Cardiac muscle cell (in vitro differentiated cells and primary cell): Measurements from ENCODE around the gene KISS1R. TPM values are rescaled to one million over a fixed set of nuclear protein-coding genes. Genes with fewer than 3 reads are reported as not detected.

Experiments used
- DNase-seq, 2 donors: peaks; one replicate each; pipeline versions ENCODE4 v3.0.0 to v3.0.0-alpha.2; 2010 to 2017; ENCODE audit warnings: low read depth in 1 of 2, low spot score in 1 of 2
- H3K27ac ChIP-seq: fragments of 200-600 bp; sonication (generic); 2 replicates; pipeline ENCODE4 v1.5.1; 2016
- H3K27me3 ChIP-seq: fragments of 200-600 bp; sonication (generic); 2 replicates; pipeline ENCODE4 v1.6.0; 2016; ENCODE audit warnings: control low read depth
- H3K36me3 ChIP-seq: fragments of 200-600 bp; sonication (generic); 2 replicates; pipeline ENCODE4 v1.5.1; 2016; ENCODE audit warnings: control low read depth
- H3K4me1 ChIP-seq: fragments of 200-600 bp; sonication (generic); 2 replicates; pipeline ENCODE4 v1.8.1; 2017; ENCODE audit warnings: low read depth, mild to moderate bottlenecking, mixed run types
- H3K4me3 ChIP-seq: fragments of 200-600 bp; sonication (generic); 2 replicates; pipeline ENCODE4 v1.5.1; 2016; ENCODE audit warnings: mild to moderate bottlenecking
- H3K9me3 ChIP-seq: fragments of 200-600 bp; sonication (generic); 2 replicates; pipeline ENCODE4 v1.5.1; 2017; ENCODE audit warnings: low read depth, mild to moderate bottlenecking, control low read depth
- CTCF ChIP-seq: IDR thresholded peaks from 2 replicates; pipeline ENCODE4 v1.5.1; 2012; ENCODE audit warnings: low read depth, mild to moderate bottlenecking, low read length
- polyA plus RNA-seq: library from polyadenylated mRNA; unstranded; fragments of >200 nt; fragmentation: Nextera tagmentation; extraction: Ambion mirVana; gene quantifications from 2 replicates; pipeline ENCODE4 v1.2.1, GENCODE V29; 2016
- total RNA-seq: library from RNA; depleted of rRNA; stranded (reverse); fragments of >200 nt; gene quantifications from 2 replicates; pipeline ENCODE4 v1.2.3, GENCODE V29; 2016

KISS1R gene
- total and polyA plus RNA-seq, 2 experiments from 2014 or later = 1.2 to 3.2 TPM

GRCh38 chr19:944171-944567 is 27.0 kb downstream of the KISS1R start:
- no peaks in the 10 kb centered on the region for H3K27me3 ChIP-seq
- TF ChIP-seq CTCF = no peak

GRCh38 chr19:944663-945241 is 27.6 kb downstream of the KISS1R start:
- Histone ChIP-seq H3K9me3 (no peaks in the 10 kb centered on the region), H3K27ac (peak overlapping the region; percentile 39), H3K4me3 (no peak overlapping the region), H3K4me1 (no peaks in the 10 kb centered on the region), H3K36me3 (peaks cover 7% of the 10 kb centered on the region), H3K27me3 (no peaks in the 10 kb centered on the region)
- TF ChIP-seq CTCF = no peak
- no peak for DNase-seq

More at GRCh38 chr19:944171-944567, 27.0 kb downstream of the KISS1R start:
- Histone ChIP-seq H3K9me3 (no peaks in the 10 kb centered on the region), H3K4me1 (no peaks in the 10 kb centered on the region), H3K36me3 (peaks cover 7% of the 10 kb centered on the region), H3K4me3 (no peak overlapping the region), H3K27ac (no peak overlapping the region)
- DNase-seq = peak in 1 of 2 donors; percentile 93

- TF ChIP-seq CTCF = no peak
- Histone ChIP-seq H3K27ac (peak overlapping the region; percentile 39), H3K4me1 (no peaks in the 10 kb centered on the region), H3K36me3 (peaks cover 7% of the 10 kb centered on the region), H3K9me3 (no peaks in the 10 kb centered on the region), H3K27me3 (no peaks in the 10 kb centered on the region), H3K4me3 (no peak overlapping the region)
- no peak for DNase-seq
These were observed 28.5 kb downstream of the KISS1R start for GRCh38 chr19:945401-946252.

- Histone ChIP-seq H3K4me1 (no peaks in the 10 kb centered on the region), H3K4me3 (no peak overlapping the region), H3K27ac (no peak overlapping the region), H3K36me3 (peaks cover 7% of the 10 kb centered on the region), H3K27me3 (no peaks in the 10 kb centered on the region), H3K9me3 (no peaks in the 10 kb centered on the region)
- no peak for TF ChIP-seq CTCF
- DNase-seq = no peak
These were observed 30.1 kb downstream of the KISS1R start for GRCh38 chr19:947090-947706.

GRCh38 chr19:947707-948539 is 30.8 kb downstream of the KISS1R start:
- peaks cover 6% of the 10 kb centered on the region for H3K4me1 ChIP-seq
- no peaks in the 10 kb centered on the region for H3K9me3 ChIP-seq
- H3K27ac ChIP-seq = no peak overlapping the region

More at GRCh38 chr19:947707-948539, 30.8 kb downstream of the KISS1R start:
- H3K4me3 ChIP-seq = no peak overlapping the region
- DNase-seq = no peak
- H3K27me3 ChIP-seq = no peaks in the 10 kb centered on the region
- H3K36me3 ChIP-seq = peaks cover 7% of the 10 kb centered on the region
- no peak for TF ChIP-seq CTCF
